ENCODE data around the gene CLASP1.
"Not testable (repeated sequence)": the region's sequence is repeated elsewhere in the genome, so short reads cannot be mapped to it uniquely, and the experiment has no call there.

Gene CLASP1

DNA sequence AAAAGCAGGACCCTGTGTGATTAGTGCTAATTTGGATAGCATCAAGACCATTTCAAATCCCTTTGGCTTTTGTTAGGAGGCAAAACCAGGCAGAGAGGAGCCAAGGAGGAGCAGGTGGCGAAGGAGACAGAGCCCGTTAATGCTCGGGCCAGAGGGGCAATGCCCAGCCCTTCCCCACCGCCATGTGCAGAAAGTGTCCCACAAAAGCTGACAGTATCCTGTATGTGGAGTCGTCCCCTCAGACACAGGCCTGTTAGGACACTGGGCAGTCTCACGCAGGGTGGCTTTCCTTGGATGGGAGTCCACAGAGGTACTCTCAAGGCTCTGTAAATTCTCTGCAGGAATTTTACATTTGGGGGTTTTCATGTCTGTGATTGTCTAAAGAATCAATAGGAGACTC lies 319.5 kb downstream of the CLASP1 start:
- TF ChIP-seq, protein P1, sequence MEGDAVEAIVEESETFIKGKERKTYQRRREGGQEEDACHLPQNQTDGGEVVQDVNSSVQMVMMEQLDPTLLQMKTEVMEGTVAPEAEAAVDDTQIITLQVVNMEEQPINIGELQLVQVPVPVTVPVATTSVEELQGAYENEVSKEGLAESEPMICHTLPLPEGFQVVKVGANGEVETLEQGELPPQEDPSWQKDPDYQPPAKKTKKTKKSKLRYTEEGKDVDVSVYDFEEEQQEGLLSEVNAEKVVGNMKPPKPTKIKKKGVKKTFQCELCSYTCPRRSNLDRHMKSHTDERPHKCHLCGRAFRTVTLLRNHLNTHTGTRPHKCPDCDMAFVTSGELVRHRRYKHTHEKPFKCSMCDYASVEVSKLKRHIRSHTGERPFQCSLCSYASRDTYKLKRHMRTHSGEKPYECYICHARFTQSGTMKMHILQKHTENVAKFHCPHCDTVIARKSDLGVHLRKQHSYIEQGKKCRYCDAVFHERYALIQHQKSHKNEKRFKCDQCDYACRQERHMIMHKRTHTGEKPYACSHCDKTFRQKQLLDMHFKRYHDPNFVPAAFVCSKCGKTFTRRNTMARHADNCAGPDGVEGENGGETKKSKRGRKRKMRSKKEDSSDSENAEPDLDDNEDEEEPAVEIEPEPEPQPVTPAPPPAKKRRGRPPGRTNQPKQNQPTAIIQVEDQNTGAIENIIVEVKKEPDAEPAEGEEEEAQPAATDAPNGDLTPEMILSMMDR (conservative IDR thresholded peaks at IDR 0.05) = no peak
- TF ChIP-seq ZFX (IDR thresholded peaks at IDR 0.05) = no peak
- no peak overlapping the region for H3K27ac ChIP-seq

DNA sequence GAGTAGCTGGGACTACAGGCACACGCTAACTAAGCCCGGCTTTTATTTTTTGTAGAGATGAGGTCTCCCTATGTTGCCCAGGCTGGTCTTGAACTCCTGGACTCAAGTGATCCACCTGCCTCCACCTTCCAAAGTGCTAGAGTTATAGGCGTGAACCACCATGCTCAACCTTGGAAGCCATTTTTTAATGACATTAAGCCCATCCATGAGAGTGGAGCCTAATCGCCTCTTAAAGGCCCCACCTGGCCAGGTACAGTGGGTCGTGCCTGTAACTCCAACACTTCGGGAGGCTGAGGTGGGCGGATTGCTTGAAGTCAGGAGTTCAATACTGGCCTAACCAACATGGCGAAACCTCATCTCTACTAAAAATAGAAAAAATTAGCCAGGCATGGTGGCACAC lies 322.6 kb downstream of the CLASP1 start:
- TF ChIP-seq, protein P1 (conservative IDR thresholded peaks at IDR 0.05) = no peak
- no peak for TF ChIP-seq ZFX (IDR thresholded peaks at IDR 0.05)
- no peak overlapping the region for H3K27ac ChIP-seq

GRCh38 chr2:121324601-121325000 lies 324.7 kb downstream of the CLASP1 start:
- no peak for TF ChIP-seq ZFX (IDR thresholded peaks at IDR 0.05)
- TF ChIP-seq, protein P1 (conservative IDR thresholded peaks at IDR 0.05) = no peak
- H3K27ac ChIP-seq = no peak overlapping the region

DNA sequence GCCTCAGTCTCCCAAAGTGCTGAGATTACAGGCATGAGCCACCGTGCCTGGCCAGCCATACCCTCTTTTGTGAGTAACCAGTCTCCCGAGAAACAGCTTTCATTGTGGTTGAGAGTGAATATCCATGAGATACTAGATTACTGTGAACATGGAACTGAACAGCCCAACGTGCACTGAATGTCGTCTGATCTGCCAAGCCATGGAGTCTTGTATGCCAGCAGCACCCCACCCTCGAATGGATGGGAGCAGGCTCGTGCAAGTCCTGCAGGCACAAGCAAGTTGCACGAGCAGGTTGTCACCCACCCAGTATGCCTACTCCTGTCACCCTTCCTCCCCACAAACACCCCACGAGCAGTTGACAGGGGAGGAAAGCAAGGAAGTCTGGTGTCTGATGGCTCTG lies 327.8 kb downstream of the CLASP1 start:
- TF ChIP-seq ZFX (IDR thresholded peaks at IDR 0.05) = no peak
- TF ChIP-seq, protein P1 (conservative IDR thresholded peaks at IDR 0.05) = no peak
- no peak overlapping the region for H3K27ac ChIP-seq

- H3K27ac ChIP-seq = no peak overlapping the region
- TF ChIP-seq ZFX (IDR thresholded peaks at IDR 0.05) = no peak
- TF ChIP-seq, protein P1 (conservative IDR thresholded peaks at IDR 0.05) = no peak
These were observed 329.3 kb downstream of the CLASP1 start for GRCh38 chr2:121319941-121320340.

DNA sequence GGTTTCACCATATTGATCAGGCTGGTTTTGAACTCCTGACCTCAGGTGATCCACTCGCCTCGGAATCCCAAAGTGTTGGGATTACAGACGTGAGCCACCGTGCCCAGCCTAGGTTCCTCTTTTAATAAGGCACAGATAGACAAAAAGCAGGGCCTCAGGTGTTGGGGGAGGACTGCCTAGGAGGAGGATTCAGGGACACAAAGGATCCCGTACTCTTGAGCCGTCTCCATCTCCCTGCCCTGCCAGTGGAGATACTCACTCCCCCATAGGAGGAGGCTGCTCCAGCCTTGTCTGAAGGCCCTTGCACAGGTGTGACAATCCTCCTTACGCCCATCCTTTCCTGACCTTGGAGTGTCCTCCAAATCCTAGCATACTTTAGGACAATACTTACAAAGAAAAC lies 332.3 kb downstream of the CLASP1 start:
- TF ChIP-seq, protein P1 (conservative IDR thresholded peaks at IDR 0.05) = no peak
- TF ChIP-seq ZFX (IDR thresholded peaks at IDR 0.05) = no peak
- no peak overlapping the region for H3K27ac ChIP-seq

DNA sequence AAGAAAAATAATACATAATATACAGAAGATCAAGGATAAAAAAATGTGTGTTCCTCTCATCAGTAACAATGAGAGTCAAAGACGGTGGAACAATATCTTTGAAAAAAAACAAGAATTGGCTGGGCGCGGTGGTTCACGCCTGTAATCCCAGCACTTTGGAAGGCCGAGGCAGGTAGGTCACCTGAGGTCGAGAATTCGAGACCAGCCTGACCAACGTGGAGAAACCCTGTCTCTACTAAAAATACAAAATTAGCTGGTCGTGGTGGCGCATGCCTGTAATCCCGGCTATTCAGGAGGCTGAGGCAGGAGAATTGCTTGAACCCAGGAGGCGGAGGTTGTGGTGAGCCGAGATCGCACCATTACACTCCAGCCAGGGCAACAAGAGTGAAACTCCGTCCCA lies 335.6 kb downstream of the CLASP1 start:
- not testable (repeated sequence) for H3K27ac ChIP-seq

DNA sequence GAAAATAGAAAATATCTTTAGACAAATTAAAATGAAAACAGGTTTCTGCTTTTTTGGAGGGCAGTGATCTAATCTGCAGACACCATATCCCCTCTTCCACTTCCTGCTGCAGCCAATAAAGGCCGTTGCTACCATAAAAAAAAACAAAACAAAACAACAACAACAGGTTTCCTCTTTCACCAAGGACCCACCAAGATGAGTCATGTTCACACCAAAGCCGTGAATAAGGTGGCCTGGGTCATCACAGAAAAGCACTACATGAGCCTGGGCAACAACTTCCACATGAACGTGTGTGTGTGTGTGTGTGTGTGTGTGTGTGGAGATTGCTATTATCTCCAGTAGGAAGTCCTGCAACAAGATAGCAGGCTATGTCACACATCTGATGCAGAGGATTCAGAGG lies 339.5 kb downstream of the CLASP1 start:
- H3K27ac ChIP-seq = no peak overlapping the region
- TF ChIP-seq, protein P1 (conservative IDR thresholded peaks at IDR 0.05) = no peak
- TF ChIP-seq ZFX (IDR thresholded peaks at IDR 0.05) = no peak
